ENCODE measurements around the gene MPP7. TPM values are rescaled to one million over a fixed set of nuclear protein-coding genes. Genes with fewer than 3 reads are reported as not detected.

MPP7 gene
- total RNA-seq, 1 donor from 2014 or later = 21.7 TPM

DNA sequence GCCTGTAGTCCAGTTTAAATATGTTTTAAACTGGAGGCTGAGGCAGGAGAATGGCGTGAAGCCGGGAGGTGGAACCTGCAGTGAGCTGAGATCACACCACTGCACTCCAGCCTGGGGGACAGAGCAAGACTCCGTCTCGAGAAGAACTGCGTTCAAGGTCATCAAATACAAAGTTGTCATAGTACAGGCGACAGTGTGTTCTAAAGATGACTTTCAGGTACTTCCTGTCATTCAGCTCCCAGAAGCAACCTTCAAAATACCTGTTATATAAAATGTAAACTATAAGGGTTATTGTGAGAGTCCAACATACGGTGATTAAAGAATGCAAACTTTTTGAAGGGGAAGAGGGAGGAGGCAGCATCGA is 8.7 kb downstream of the MPP7 start:
- Mint-ChIP-seq H3K4me1 (ENCODE audit: low read depth) (peaks cover 68% of the 10 kb centered on the region), H3K36me3 (ENCODE audit: low read depth) (peaks cover 3% of the 10 kb centered on the region), H3K27me3 (ENCODE audit: low read depth) (no peaks in the 10 kb centered on the region), H3K4me3 (ENCODE audit: unreplicated experiment) (no peak overlapping the region), H3K9me3 (ENCODE audit: low read depth) (no peaks in the 10 kb centered on the region), H3K27ac (ENCODE audit: unreplicated experiment) (peak overlapping the region; percentile 96)
- no peak for DNase-seq (ENCODE audit: low spot score)
- TF ChIP-seq, protein P1, sequence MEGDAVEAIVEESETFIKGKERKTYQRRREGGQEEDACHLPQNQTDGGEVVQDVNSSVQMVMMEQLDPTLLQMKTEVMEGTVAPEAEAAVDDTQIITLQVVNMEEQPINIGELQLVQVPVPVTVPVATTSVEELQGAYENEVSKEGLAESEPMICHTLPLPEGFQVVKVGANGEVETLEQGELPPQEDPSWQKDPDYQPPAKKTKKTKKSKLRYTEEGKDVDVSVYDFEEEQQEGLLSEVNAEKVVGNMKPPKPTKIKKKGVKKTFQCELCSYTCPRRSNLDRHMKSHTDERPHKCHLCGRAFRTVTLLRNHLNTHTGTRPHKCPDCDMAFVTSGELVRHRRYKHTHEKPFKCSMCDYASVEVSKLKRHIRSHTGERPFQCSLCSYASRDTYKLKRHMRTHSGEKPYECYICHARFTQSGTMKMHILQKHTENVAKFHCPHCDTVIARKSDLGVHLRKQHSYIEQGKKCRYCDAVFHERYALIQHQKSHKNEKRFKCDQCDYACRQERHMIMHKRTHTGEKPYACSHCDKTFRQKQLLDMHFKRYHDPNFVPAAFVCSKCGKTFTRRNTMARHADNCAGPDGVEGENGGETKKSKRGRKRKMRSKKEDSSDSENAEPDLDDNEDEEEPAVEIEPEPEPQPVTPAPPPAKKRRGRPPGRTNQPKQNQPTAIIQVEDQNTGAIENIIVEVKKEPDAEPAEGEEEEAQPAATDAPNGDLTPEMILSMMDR (IDR thresholded peaks at IDR 0.05) = no peak

DNA sequence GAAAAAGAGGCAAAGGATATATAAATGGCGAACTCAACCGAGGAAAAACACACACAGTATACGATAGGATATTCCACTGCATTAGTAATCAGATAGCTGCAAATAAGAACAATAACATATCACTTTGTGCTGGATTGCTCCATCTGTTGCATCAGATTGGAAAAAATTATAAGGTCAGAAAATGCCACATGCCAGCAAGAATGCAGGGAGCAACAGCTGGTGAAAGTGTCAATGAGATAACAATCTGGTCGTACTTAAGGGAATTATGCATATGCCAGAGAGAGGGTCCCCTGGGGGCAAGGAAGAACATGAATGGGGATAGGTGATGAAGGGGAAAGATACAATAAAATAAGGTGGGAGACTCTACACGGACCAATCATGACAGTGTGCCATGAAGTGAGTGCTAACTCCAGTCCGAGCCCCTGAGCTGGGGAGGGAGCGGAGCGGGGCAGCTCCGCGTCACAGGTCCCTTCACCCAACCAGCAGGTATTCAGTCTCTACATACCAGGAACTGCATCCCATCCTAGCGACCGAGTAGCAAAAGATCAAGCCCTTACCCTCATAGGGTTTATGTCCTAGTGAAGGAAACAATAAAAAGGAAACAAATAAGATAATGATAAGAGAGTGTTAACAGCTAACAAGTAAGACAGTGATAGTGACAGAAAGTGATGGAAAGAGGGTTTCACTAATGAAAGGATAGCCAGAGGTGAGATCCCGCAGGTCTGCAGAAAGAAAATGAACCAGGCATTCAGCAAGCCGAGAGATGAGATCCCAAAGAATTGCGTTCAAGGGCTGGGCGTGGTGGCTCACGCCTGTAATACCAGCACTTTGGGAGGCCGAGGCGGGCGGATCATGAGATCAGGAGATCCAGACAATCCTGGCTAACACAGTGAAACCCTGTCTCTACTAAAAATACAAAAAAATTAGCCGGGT is 9.4 kb downstream of the MPP7 start:
- Mint-ChIP-seq H3K9me3 (ENCODE audit: low read depth) (no peaks in the 10 kb centered on the region), H3K4me3 (ENCODE audit: unreplicated experiment) (no peak overlapping the region), H3K36me3 (ENCODE audit: low read depth) (peaks cover 3% of the 10 kb centered on the region), H3K4me1 (ENCODE audit: low read depth) (peaks cover 63% of the 10 kb centered on the region), H3K27me3 (ENCODE audit: low read depth) (no peaks in the 10 kb centered on the region), H3K27ac (ENCODE audit: unreplicated experiment) (peak overlapping the region; percentile 96)
- no peak for DNase-seq (ENCODE audit: low spot score)
- TF ChIP-seq, protein P1 (IDR thresholded peaks at IDR 0.05) = no peak

DNA sequence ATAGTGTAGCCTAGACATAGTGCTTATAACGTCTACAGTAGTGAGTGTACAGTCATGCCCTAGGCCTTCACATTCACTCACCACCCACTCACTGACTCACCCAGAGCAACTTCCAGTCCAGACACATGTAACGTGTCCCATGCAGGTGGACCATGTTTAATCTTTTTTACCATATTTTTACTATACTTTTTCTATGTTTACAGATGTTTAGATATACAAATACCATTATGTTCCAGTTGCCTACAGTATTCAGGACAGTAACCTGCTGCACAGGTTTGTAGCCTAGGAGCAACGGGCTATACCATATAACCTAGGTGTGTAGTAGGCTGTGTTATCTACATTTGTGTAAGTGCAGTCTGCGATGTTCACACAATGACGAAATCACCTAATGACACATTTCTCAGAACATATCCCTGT is 11.0 kb downstream of the MPP7 start:
- H3K27ac Mint-ChIP-seq (ENCODE audit: unreplicated experiment) = peak overlapping the region; percentile 96
- TF ChIP-seq, protein P1 (IDR thresholded peaks at IDR 0.05) = no peak
- H3K36me3 Mint-ChIP-seq (ENCODE audit: low read depth) = peaks cover 3% of the 10 kb centered on the region
- DNase-seq (ENCODE audit: low spot score) = no peak
- no peaks in the 10 kb centered on the region for H3K9me3 Mint-ChIP-seq (ENCODE audit: low read depth)
- H3K27me3 Mint-ChIP-seq (ENCODE audit: low read depth) = no peaks in the 10 kb centered on the region
- H3K4me1 Mint-ChIP-seq (ENCODE audit: low read depth) = peaks cover 72% of the 10 kb centered on the region
- no peak overlapping the region for H3K4me3 Mint-ChIP-seq (ENCODE audit: unreplicated experiment)

DNA sequence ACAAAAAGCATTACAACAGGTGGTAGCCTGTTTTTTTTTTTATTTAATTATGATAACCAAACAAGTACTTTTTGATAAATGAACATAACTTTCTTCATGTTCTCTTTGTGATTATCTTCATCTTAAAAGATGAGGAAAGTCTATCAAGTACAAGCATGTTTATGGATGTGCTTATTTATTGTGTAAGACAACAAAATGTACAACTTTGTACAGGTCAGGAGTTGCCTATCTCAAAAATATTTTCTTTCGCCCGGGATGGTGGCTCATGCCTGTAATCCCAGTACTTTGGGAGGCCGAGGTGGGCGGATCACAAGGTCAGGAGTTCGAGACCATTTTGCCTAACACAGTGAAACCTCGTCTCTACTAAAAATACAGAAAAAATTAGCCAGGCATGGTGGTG is 17.0 kb downstream of the MPP7 start:
- Mint-ChIP-seq H3K9me3 (ENCODE audit: low read depth) (no peaks in the 10 kb centered on the region), H3K27ac (ENCODE audit: unreplicated experiment) (no peak overlapping the region), H3K4me1 (ENCODE audit: low read depth) (peaks cover 65% of the 10 kb centered on the region), H3K4me3 (ENCODE audit: unreplicated experiment) (no peak overlapping the region), H3K27me3 (ENCODE audit: low read depth) (no peaks in the 10 kb centered on the region), H3K36me3 (ENCODE audit: low read depth) (no peaks in the 10 kb centered on the region)
- TF ChIP-seq, protein P1 (IDR thresholded peaks at IDR 0.05) = no peak
- no peak for DNase-seq (ENCODE audit: low spot score)

DNA sequence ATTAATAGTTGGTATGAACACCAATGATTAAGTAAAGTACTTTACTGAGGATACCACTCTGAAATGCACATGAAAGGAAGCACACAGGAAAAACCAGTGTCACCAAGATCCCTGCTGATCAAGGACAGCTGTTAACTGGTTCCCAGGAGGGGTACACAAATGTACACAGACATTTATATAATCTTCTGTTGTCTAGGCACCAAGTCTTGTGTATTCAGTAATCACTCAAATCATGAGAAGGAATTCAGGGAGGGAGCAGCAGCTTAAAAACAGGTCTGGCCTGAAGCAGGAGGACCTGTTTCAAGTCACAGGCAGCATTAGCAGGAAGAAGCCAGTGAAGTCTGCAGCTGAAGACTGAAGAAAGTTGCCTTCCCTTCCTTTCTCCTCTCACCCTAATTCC is 18.7 kb downstream of the MPP7 start:
- Mint-ChIP-seq H3K36me3 (ENCODE audit: low read depth) (no peaks in the 10 kb centered on the region), H3K9me3 (ENCODE audit: low read depth) (no peaks in the 10 kb centered on the region), H3K4me3 (ENCODE audit: unreplicated experiment) (no peak overlapping the region), H3K27me3 (ENCODE audit: low read depth) (no peaks in the 10 kb centered on the region), H3K27ac (ENCODE audit: unreplicated experiment) (peak overlapping the region; percentile 82), H3K4me1 (ENCODE audit: low read depth) (peaks cover 76% of the 10 kb centered on the region)
- no peak for DNase-seq (ENCODE audit: low spot score)
- TF ChIP-seq, protein P1 (IDR thresholded peaks at IDR 0.05) = no peak
